AG09319 (cell line): Measurements from ENCODE around the gene DIAPH1.

ENCODE experiments used
- DNase-seq: peaks from one replicate; pipeline ENCODE4 v3.0.0-alpha.2; 2010; ENCODE audit warnings: low read depth; ENCODE audit errors: extremely low read depth
- TF ChIP-seq, protein P1 (sequence below): IDR thresholded peaks from 2 replicates; pipeline ENCODE4 v1.5.1; 2011; ENCODE audit warnings: low read depth, mild to moderate bottlenecking, inconsistent platforms, low read length, moderate library complexity

The DIAPH1 gene

DNA sequence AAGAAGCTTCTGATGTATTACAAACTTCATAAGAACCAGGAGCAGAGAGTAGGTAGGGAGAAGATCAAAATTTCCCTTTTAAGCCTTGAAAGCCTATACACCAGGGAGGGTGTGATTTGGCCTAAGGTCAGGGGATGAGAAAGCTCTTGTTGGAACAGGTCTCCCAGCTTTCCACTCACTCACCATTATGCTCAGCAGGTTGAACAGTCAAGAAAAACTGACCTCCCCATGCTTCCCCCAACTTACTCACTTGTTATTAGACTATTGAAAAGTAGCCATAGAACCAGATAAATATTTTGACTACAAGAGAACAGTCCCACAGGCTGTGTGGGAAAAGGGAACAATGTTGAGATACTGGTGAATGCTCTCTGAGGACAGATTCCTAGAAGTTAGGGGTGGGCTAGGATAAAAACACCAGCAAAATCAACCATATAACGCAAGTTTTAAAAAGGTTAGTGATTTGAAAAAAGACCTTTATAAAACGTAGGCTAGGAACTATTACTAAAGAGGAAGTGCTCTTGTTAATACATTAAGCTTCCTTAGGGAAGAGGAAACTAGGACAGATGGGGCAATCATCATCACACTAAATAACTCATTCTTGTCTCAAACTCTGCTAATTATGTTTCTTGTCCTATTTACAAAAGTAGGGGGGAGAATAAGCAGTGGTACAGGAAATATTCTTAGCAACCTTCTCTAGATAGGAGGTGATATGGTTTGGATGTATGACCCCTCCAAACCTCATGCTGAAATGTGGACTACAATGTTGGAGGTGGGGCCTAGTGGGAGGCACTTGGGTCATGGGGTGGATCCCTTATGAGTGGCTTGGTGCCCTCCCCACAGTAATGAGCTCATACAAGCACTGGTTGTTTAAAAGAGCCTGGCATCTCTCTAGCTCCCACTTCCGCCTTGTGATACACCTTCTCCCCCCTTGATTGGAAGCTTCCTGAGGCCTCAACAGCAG, 98.9 kb downstream of the DIAPH1 start:
- TF ChIP-seq, protein P1, sequence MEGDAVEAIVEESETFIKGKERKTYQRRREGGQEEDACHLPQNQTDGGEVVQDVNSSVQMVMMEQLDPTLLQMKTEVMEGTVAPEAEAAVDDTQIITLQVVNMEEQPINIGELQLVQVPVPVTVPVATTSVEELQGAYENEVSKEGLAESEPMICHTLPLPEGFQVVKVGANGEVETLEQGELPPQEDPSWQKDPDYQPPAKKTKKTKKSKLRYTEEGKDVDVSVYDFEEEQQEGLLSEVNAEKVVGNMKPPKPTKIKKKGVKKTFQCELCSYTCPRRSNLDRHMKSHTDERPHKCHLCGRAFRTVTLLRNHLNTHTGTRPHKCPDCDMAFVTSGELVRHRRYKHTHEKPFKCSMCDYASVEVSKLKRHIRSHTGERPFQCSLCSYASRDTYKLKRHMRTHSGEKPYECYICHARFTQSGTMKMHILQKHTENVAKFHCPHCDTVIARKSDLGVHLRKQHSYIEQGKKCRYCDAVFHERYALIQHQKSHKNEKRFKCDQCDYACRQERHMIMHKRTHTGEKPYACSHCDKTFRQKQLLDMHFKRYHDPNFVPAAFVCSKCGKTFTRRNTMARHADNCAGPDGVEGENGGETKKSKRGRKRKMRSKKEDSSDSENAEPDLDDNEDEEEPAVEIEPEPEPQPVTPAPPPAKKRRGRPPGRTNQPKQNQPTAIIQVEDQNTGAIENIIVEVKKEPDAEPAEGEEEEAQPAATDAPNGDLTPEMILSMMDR = no peak
- DNase-seq = no peak

DNA sequence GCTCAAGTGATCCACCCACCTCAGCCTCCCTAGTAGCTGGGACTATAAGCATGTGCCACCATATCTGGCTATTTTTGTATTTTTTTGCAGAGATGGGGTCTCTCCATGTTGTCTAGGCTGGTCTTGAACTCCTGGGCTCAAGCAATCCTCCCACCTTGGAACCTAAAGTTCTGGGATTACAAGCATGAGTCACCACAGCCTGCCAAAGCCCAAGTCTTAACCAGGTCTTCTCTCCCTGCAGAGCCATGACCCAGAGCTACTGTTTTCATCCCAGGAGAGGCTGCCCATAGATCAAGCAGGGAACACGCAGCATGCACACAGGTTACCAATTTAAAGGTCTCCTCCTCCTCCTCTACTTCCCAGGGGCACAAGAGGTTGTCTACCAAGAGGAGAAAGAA, 100.2 kb downstream of the DIAPH1 start:
- TF ChIP-seq, protein P1 = no peak
- DNase-seq = no peak

DNA sequence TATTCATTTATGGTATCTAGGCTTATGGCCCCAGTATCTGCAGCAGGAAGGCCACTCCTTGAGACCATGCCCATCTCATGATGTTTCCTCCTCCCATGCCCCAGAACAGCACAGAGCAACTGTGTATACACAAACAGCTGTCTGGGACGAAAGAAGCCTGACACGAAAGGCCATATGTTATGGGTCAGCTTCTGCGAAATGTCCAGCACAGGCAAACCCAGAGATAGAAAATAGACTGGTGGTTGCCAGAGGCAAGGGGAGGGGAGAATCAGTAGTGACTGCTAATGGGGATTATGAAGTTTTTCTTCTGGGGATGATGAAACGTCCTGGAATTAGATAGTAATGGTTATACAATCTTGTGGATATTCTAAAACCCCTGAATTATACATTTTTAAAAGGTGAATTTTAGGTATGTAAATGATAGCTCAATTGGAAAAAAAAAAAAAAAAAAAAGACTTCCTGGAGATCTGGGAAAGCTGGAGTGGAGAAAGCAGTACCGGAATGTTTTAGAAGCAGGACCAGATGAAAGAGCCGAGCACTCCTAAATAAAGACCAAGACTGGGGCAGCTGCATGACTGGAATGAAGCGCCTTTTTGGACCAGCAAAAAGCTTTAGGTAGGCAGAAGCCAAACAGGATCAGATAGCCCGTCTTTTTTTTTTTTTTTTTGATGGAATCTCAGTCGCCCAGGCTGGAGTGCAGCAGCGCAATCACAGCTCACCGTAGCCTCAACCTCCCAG, 100.8 kb downstream of the DIAPH1 start:
- DNase-seq = no peak

DNA sequence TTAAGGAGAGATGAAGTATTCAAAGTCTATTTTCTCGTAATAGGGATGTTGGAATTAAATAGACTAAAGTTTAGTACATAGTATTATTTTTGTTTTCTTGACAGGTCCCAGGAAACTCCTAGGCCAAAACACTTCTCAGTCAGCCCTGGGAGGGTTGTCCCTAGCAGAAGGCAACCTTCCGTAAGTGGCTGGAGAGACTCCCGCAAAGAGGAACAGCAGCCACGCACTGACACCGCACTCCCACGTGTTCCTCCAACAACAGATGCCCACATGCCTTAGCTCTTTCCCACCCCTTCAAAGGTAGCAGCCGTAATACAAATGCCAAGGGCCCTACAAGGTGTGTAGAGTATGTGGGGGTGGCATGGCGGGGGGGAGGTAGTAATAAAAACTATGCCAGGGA, 101.5 kb downstream of the DIAPH1 start:
- TF ChIP-seq, protein P1 = no peak
- no peak for DNase-seq

More for the DNA sequence above, 100.8 kb downstream of the DIAPH1 start:
- TF ChIP-seq, protein P1 = no peak

DNA sequence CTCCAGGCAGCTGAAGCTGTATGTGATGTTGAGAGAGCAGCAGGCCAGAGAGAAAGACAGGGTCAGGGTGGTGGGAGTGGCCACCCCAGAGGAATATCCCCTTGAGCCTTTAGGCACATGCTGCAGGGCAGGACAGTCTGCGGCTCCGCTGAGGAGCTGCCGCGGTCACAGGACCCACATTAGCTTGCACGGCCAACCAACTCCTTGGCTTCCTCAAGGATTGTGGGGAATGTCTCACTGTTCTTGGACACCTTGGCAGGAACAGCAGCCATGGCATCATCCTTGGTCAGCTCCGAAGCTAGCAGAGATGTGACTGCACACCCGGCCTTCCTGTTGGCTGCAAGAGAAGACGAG, 102.2 kb downstream of the DIAPH1 start:
- TF ChIP-seq, protein P1 = no peak
- no peak for DNase-seq

DNA sequence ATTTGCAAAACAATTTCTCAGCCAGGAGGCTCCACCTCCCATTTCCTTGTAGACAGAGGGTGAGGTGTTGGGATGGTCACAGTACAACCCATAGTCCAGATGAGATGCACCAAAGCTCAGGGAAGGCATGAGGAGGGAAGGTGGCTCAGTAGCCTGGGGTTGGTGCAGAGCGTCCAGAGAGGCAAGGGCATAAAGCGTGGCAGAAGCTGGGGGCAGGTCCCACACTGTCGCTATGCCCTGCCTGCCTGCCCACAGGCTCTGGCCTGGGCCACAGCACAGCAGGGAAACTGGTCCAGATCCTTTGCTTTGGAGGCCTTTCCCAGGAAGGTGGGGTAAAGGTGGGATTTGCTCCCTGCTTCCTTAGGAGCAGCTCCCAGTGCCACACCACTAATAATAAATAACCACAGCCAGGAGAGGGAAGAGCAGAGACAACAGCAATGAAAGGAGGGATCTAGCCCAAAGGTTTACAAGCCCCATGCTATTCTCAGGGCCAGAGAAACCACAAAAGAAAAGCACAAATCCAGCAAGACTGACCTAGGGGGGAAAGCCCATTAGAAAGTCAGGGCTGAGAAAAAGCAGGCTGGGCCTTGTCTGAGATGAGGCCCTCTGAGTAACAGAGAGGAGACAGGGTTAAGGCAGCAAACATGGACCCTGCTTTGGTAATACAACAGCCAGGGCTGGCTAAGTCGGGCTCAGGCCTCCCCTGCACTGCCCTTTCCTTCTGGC, 102.7 kb downstream of the DIAPH1 start:
- TF ChIP-seq, protein P1 = no peak

More for the DNA sequence above, 102.7 kb downstream of the DIAPH1 start:
- no peak for DNase-seq
